DND-41 (cell line): ENCODE data around the gene GAL.

Experiments used
- CTCF ChIP-seq: IDR thresholded peaks from 2 replicates; pipeline ENCODE4 v1.5.1; 2012; ENCODE audit warnings: borderline replicate concordance, low read length, moderate library complexity, mild to moderate bottlenecking; ENCODE audit not compliant: poor library complexity, severe bottlenecking; ENCODE audit errors: extremely low read depth
- EZH2 ChIP-seq: IDR thresholded peaks from 3 replicates; pipeline ENCODE4 v1.6.1; 2012; ENCODE audit warnings: borderline replicate concordance, low read depth, mild to moderate bottlenecking, moderate library complexity, low read length, inconsistent platforms; ENCODE audit not compliant: severe bottlenecking

GRCh38 chr11:68687311-68687710 lies 3.0 kb downstream of the GAL start:
- TF ChIP-seq CTCF (no peak), EZH2 (no peak)
